WI38 (cell line): ENCODE data around the gene PLK3.

Experiments used
- H3K4me3 ChIP-seq: 2 replicates; pipeline ENCODE4 v1.5.1; 2011; ENCODE audit warnings: low read depth, mild to moderate bottlenecking, control low read depth, low read length
- CTCF ChIP-seq: IDR thresholded peaks from 2 replicates; pipeline ENCODE4 v1.5.1; 2012; ENCODE audit warnings: low read depth, mild to moderate bottlenecking, control low read depth, low read length

The PLK3 gene

GRCh38 chr1:44784094-44785028 lies 15.8 kb upstream of the PLK3 start:
- no peak for TF ChIP-seq CTCF
- H3K4me3 ChIP-seq, result no peak overlapping the region

GRCh38 chr1:44785029-44785380 lies 15.2 kb upstream of the PLK3 start:
- no peak for TF ChIP-seq CTCF
- no peak overlapping the region for H3K4me3 ChIP-seq

- peak overlapping the region; percentile 49 for H3K4me3 ChIP-seq
- TF ChIP-seq CTCF, result no peak
Observed at GRCh38 chr1:44785501-44786137, 14.6 kb upstream of the PLK3 start.

GRCh38 chr1:44786138-44786840 lies 13.9 kb upstream of the PLK3 start:
- peak; percentile 100 for TF ChIP-seq CTCF

GRCh38 chr1:44786841-44787426 lies 13.2 kb upstream of the PLK3 start:
- no peak for TF ChIP-seq CTCF
- no peak overlapping the region for H3K4me3 ChIP-seq

More at GRCh38 chr1:44786138-44786840, 13.9 kb upstream of the PLK3 start:
- peak overlapping the region; percentile 49 for H3K4me3 ChIP-seq

- no peak for TF ChIP-seq CTCF
- H3K4me3 ChIP-seq, result no peak overlapping the region
Observed at GRCh38 chr1:44787506-44787905, 12.7 kb upstream of the PLK3 start.
